ENCODE data around the gene FAM131A.

FAM131A gene, protein sequence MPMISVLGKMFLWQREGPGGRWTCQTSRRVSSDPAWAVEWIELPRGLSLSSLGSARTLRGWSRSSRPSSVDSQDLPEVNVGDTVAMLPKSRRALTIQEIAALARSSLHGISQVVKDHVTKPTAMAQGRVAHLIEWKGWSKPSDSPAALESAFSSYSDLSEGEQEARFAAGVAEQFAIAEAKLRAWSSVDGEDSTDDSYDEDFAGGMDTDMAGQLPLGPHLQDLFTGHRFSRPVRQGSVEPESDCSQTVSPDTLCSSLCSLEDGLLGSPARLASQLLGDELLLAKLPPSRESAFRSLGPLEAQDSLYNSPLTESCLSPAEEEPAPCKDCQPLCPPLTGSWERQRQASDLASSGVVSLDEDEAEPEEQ

DNA sequence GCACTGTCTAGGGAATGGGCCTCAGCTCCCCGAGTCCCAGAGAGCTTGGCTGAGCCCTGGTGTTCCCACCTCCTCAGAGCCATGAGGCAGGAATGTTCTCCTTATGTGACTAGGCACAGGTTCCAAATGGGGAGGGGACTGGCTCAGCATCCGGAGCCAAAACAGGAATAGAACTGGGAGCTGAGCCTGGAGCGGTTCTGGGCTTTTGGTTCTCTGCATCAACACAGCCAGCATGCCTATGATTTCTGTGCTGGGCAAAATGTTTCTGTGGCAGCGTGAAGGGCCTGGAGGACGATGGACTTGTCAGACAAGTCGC lies at the start of gene FAM131A:
Gene FAM131A, plus strand, starts transcription at position 202 of the 316 bp plus-strand sequence. Its CDS starts 31 bp downstream, at position 233.
- DNase-seq = no peak

DNA sequence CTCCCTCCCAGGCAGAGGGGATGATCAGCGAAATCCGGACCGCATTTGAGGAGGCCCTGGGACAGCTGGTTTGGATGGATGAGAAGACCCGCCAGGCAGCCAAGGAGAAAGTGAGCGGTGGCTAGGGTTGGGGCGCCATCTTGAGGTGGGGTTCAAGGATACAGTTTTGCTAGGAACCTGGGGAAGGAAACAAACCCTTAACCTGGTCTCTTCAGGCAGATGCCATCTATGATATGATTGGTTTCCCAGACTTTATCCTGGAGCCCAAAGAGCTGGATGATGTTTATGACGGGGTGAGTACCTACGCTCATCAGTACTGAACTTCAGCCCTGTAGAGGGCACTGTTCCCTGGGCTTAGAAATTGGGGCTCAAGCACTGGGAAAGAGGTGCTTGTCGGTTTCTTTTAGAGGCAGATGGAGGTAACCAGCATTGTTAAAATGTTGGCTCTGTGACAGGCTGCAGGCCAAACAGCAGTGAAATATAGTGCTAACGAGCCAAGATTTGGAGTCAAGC lies 47.9 kb upstream of the FAM131A start:
- DNase-seq = peak; percentile 82

DNA sequence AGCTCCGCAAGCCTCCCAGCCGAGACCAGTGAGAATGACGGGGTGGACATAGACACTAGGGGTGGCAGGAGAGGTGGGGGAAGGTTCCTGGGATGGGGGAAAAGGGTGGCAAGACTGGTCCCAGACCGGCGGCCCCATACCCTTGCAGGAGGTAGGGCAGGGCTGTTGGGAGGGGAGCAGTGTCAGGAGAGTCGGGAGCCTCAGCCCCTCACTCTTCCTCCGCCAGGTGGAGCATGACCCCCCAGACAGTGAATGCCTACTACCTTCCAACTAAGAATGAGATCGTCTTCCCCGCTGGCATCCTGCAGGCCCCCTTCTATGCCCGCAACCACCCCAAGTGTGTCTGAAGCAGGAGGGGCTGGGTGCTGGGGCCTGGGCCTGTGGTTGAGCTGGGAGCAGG lies 47.1 kb upstream of the FAM131A start:
- no peak for DNase-seq

DNA sequence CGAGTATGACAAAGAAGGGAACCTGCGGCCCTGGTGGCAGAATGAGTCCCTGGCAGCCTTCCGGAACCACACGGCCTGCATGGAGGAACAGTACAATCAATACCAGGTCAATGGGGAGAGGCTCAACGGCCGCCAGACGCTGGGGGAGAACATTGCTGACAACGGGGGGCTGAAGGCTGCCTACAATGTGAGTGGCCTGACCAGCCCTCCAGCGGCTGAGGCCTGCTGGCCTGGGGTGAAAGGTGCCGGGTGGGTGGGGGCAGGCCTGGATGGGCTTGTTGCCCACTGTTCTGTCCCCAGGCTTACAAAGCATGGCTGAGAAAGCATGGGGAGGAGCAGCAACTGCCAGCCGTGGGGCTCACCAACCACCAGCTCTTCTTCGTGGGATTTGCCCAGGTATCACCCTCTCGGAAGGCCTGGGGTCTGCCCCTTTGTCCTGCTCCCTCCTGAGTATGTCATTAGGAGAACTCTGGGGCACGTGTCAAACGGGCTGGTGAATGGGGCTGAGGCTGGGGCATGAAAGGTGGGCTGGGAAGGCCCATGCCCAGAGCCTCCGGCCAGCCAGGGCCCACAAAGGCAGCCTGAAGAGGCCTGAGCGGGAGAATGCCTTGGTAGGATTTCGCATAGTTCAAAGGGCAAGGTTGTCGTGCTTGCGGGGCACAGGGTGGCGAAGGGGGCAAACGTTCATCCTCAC lies 46.2 kb upstream of the FAM131A start:
- no peak for DNase-seq

DNA sequence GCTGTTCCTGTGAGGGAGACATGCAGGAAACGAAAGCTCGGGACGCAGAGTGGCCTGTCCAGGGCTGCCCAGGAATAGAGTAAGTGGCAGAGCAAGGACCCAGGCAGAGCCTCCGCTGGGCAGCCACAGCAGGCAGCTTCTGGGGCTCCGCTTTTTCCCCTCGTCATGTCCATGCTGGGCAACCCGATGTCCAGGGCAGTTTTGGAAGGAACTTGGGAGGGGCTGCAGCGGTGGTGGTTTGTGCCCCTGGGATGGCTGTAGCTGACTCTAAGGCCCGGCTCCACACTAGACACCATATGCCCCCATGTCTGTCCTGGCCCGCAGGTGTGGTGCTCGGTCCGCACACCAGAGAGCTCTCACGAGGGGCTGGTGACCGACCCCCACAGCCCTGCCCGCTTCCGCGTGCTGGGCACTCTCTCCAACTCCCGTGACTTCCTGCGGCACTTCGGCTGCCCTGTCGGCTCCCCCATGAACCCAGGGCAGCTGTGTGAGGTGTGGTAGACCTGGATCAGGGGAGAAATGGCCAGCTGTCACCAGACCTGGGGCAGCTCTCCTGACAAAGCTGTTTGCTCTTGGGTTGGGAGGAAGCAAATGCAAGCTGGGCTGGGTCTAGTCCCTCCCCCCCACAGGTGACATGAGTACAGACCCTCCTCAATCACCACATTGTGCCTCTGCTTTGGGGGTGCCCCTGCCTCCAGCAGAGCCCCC lies 45.5 kb upstream of the FAM131A start:
- DNase-seq = no peak

DNA sequence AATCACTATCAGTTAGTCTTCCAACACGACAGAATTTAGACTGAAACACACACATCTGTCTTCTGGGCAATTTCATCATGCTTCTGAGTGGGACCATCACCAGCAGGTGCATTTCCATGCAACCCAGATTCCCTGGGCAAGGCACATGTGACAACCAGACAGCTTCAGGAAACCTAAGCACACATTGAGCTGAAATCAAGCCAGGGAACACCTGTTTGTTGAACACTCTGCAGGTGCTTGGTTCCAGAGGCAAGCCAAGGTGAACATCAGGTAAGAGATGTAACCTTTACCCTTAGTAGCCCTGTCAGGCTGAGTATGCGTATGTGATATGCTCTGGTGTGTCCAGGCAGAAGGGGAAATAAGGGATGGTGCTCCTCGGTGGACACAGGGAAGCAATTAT lies 41.6 kb upstream of the FAM131A start:
- no peak for DNase-seq

DNA sequence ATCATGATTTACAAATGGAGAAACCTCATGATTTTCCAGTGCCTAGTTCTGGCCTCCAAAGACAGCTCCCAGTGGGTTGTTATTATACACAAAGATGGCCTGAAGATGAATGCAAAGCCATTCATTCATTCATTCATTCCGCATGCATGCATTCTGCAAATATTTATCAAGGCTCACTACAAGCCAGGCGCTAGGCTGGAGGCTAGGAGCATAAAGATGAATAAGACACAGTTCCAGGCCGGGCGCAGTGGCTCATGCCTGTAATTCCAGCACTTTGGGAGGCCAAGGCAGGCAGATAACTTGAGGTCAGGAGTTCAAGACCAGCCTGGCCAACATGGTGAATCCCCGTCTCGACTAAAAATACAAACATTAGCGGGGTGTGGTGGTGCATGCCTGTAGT lies 40.8 kb upstream of the FAM131A start:
- DNase-seq = no peak

DNA sequence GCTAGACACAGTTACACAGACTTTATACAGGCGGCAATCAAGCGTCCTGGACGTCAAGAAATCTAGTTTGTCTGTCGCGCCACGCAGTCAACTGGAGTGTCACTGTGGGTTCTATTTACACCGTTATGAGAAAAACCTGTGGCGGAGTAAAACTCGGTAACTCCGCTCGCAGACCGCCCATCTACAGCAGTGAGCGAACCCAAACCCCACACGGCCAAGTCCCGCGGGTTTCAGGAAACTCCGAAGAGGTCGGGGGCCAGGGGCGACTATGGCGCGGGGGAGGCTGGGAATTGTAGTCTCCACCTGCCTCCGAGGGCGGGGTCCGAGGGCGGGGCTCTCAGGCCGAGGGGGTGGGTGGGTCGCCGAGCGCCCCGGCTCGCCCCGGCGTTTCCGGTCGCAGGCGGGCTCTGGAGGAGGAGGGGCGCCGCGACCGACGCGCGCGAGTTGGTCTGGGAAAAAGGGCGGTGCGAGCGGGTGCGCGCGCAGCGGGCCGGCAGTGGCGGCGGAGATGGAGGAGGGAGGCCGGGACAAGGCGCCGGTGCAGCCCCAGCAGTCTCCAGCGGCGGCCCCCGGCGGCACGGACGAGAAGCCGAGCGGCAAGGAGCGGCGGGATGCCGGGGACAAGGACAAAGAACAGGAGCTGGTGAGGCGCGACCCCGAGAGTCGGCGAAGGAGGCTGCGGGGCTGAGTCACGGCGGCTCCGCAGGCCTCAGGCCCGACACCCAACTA lies 38.5 kb upstream of the FAM131A start, which contains the start of gene PSMD2:
Gene PSMD2, plus strand, starts transcription at position 483 of the 729 bp plus-strand sequence. Its CDS starts 26 bp downstream, at position 509.
- peak; percentile 99 for DNase-seq

DNA sequence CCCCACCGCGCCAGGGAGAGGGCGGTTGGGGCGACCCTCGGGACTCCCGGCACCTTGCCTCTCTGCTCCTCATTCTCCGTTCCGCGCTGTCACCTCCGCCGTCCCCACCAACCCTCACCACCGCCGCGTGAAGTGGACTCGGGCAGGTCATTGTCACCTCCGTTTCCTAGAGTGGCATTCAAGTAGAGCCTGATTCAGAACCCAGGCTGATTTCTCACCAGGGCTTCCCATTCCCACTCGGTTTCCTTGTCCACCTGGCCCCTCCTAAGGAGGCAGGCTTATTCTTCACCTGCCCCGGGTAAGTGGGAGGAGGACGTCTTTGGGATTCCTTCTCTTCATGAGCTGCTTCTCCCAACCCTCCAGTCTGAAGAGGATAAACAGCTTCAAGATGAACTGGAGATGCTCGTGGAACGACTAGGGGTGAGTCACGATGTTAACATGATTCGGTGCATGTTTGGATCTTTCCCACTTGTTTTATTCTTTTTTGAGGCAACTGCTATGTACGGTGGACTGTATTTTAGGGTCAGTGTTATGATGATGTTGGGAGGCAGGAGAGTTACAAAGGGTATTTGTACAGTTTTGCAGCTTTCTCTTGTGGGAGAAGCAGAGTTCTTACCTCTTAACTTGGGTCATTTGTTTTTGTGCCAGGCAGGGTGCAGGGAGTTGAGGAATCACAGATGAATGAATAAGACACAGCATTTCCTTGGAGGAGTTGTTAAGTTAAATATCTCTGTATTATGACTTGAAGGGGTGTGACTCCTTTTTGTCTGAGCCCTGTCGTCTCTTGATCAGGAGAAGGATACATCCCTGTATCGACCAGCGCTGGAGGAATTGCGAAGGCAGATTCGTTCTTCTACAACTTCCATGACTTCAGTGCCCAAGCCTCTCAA lies 37.7 kb upstream of the FAM131A start:
- DNase-seq = peak; percentile 22

DNA sequence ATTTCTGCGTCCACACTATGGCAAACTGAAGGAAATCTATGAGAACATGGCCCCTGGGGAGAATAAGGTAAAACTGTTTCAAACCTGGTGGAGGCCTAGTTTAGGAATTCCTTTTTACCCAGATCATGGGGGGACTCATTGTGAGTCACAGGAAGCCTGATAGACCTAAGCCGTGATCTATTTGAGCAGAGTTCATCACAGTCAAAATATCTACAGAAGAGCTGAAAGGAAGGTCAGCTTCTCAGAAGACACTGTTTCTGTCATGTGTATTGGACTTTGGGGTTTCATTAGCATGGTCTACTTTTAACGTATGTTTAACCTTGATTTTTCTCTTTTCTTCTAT lies 37.1 kb upstream of the FAM131A start:
- DNase-seq = no peak

DNA sequence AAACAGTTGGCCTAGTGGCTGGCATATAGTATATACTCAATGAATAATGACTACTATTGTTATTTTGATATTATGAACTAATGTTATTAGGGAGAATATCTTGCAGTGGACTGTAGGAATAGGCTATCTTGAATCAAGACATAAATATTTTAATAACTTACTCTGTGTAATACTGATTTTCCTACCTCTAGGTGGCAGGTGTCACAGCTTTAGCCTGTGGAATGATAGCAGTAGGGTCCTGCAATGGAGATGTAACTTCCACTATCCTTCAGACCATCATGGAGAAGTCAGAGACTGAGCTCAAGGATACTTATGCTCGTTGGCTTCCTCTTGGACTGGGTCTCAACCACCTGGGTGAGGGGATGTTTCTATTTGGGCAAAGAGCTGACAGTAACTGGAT lies 31.8 kb upstream of the FAM131A start:
- DNase-seq = peak; percentile 66

DNA sequence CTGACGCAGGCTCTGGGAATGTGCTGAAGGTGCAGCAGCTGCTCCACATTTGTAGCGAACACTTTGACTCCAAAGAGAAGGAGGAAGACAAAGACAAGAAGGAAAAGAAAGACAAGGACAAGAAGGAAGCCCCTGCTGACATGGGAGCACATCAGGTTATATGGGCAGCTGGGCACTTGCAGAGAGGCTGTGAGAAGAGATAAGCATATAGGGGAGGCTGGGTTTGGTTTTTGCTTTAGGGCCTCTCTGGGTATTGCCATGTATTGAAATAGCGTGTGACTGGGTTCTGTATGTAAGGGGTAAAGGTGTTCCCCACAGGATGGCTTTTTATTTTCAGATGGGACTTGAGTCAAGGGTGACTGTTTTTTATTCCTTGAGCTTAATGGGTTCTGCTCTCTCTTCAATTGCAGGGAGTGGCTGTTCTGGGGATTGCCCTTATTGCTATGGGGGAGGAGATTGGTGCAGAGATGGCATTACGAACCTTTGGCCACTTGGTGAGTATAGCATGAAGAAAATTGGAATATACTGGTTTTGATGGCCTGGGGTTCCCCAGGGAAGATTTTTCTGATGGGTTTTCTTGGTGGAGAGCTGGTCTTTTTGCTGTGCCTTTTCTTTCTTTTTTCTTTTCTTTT lies 30.9 kb upstream of the FAM131A start:
- peak; percentile 80 for DNase-seq

DNA sequence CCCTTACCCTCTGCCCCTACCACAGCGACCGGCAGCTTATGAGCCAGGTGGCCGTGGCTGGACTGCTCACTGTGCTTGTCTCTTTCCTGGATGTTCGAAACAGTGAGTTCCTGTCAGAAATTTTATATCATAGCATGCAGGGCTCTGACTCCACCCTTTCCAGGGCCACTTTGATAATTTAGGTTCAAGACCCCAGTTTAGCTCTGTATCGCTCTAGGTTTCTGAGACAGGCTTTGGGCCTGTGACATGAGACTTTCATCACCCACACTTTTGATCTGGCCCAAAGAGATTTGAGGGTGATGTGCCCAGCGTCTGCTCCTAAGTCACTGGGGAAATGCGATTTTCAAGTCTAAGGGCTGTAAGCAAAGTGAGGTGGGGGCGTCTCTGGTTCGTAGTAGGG lies 29.5 kb upstream of the FAM131A start:
- no peak for DNase-seq

DNA sequence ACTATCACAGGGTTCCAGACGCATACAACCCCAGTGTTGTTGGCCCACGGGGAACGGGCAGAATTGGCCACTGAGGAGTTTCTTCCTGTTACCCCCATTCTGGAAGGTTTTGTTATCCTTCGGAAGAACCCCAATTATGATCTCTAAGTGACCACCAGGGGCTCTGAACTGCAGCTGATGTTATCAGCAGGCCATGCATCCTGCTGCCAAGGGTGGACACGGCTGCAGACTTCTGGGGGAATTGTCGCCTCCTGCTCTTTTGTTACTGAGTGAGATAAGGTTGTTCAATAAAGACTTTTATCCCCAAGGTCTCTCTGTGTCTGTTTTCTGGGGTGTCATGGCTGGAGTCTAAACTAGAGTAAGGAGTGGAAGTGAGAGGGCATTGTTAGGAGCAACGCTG lies 28.7 kb upstream of the FAM131A start:
- peak; percentile 29 for DNase-seq

DNA sequence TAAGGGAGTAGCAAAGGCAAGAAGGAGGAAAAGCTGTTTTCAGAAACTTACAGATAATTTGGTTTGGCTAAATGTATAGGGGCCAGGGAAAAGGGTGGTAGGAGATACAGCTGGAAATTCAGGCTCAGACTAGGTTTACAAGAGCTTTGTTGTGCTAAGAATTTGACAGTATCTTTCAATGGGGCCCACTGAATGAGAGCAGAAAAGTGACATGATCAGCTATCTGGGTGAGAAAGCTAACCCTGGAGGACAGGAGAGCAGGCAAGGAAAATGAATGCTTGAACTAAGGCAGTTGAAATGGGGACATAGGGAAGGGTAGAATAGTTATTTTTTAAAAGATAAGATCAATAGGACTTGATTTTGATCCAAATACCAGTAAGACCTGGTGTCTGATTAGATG lies 25.8 kb upstream of the FAM131A start:
- no peak for DNase-seq

DNA sequence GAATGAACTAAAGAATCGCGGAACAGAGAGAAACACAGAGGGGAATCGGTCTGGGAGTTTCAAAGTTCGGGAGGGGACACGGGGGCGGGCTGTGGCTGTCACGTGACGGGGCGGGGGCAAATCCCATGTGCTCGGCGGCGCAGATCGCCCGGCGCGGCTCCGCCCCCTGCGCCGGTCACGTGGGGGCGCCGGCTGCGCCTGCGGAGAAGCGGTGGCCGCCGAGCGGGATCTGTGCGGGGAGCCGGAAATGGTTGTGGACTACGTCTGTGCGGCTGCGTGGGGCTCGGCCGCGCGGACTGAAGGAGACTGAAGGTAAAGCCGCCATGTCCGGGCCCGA lies 23.1 kb upstream of the FAM131A start, which contains the start of gene EIF4G1:
Gene EIF4G1, plus strand, starts transcription at position 244 of the 337 bp plus-strand sequence. CDS start 1,191 bp downstream, outside the sequence.
- DNase-seq = peak; percentile 97

DNA sequence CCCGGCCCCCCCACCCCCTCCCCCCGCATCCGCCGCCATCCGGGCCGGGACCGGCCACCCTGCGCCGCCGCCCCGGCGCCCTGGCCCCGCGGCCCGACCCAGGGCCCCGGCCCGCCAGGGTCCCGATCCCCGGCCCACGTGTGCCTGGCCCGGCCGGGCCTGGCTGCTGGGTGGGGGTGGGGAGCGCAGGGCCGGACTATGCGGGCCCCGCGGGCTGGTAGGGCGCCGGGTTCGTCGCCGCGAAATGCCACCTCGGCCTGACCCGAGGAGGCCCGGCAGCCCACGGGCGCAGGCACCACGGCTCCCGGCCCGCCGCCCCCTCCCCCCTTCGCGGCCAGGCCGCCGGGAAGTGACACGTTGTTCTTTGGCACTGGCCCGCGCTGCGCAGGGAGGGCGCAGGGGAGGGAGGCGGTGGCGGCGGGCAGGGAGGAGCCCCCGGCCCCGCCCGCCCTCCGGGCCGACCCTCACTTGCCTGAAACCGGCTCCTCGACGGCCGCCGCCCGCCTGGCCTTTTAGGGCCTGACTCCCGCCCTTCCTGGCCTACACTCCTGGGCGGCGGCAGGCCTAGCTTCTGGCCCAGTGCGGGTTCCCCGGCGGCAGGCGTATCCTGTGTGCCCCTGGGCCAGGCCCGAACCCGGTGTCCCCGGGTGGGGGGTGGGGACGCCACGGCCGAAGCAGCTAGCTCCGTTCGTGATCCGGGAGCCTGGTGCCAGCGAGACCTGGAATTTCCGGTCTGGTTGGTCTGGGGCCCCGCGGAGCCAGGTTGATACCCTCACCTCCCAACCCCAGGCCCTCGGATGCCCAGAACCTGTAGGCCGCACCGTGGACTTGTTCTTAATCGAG lies 22.5 kb upstream of the FAM131A start:
- peak; percentile 91 for DNase-seq

DNA sequence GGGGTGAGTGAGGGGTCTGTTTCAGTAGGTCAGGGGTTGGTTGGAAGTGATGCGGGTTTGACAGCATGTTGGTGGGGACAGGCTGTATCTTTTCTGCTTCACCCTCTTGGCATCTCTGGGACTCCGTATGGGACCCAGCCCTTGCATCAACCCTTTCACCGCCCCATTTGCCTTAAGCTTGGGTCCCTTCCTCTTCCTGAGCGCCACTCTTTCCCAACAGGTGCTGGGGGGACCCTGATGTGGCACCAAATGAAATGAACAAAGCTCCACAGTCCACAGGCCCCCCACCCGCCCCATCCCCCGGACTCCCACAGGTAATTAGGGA lies 21.9 kb upstream of the FAM131A start:
- DNase-seq = peak; percentile 59

DNA sequence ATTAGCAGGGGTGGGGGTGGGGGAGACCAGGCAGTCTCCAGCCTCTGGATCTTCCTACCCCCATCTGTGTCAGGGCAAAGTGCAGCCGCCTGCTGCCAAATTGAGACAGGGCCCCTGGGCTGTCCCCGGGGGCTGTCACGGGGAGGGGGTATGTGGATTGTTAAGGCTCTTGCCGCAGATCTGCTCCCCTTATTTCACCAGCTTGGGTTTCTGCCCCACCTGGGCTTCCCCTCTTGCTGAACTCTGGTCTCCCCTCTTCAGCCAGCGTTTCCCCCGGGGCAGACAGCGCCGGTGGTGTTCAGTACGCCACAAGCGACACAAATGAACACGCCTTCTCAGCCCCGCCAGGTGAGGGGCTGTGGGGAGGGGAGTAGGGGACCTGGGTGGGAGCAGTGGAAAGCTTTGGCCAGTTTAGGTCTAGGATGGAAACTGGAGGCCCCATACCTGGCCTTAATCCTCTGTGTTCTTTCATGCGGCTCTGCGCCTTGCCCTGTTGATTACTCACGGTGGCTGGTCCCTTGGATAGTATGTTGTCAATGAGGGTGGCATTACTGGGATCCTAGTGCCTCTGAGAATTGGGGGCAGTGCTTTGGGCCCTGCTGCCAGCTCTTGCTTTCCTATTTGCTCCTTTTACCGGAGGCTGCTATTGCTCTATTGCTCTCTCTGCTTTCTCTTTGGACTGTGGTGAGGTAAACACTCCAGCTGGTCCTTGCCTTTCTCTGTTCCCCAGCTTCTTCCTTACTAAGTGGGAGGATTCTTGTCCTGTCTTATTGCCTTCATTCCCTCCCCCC lies 21.3 kb upstream of the FAM131A start:
- DNase-seq = peak; percentile 23

DNA sequence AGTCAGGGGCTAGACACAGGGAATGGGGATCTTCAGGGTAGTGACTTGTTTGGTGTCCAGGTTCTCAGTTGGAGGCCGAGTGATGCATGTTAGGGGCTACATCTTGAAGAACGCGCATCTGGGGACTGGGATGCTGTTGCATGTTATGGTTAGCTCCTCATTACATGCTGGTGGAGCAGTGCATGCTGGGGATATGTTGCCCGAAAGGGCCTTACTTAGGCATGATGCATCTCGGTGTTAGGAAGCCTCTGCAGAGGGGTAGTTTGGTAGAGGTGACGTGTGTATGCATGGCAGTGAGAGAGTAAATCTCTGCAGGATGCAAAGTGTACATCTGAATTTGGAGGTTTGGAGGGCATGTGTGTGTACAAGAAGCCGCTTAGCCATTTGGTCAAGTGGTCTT lies 20.6 kb upstream of the FAM131A start:
- DNase-seq = no peak

All from hematopoietic multipotent progenitor cell treated with erythropoietin and hydrocortisone succinate and interleukin-3 and kit ligand, for 4 days (in vitro differentiated cells).